ENCODE data around the gene THSD7A.

The THSD7A gene

DNA sequence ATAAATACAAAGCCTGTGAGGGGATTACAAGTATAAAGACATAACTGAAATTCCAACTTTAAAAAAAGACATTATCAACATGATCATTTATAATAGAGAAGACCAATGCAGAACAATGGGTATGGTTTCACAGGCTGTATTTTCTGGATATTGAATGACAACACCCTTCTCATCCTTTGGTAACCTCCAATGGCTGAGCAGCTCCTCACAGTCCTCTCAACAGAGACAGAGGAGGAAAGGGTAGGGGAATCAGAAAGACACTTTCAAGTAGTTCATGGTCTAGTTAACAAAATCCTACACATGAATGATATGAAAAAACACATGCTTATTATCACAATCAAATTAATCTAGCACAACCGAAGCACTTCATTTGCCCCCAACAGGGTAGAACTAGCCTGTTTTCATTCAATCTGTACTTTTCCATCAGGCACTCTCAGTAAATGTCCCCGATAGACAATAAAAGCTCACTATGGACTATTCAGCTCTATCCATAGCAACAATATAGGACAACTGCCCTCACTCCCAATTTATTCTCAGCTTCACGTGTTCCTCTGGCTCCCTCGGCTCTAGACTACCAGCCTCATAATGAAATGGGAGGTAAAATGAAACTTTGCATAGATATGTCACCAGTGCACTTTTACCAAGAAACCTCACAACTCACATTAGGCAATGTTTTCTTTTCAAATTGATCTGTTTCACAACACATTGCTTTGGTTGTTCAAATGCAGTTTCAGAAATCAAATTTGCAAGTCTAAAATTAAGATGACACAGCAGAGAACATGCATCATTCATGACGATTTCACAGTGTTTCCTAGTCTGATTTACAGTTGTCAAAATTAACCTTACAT, 211.4 kb downstream of the THSD7A start:
- no peak for DNase-seq

- no peak for DNase-seq
These were observed 215.5 kb downstream of the THSD7A start for GRCh38 chr7:11616466-11616865.

- no peak for DNase-seq
These were observed 216.8 kb downstream of the THSD7A start for GRCh38 chr7:11615174-11615573.

DNA sequence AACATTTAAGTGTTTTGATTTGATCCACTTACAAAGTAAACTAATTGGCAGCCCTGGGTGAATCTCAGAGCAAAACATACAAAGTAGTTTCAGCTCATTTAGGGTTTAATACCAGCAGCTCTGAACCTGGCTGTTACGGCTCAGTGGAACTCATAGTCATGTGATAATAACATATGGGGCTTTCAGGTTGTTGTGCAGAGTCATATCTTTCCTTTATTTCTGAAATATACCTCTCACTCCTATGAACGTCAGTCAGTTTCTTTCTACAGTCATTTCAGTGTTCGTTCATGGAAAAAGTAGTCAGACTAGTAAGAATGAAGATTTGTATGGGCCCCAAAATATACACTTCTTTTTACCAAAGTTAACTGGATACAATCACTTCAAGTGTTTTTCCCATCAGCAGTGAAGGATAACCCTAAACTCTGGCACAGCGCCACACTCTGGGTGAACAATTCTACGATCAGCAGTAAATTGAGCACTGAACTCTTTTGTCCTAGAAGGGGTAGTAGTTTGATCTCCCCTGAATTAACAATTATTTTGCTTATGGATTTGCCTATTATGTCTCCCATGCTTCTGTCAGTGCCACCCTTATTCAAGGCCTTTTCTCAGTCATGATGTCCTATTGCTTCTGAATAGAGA, 218.6 kb downstream of the THSD7A start:
- no peak for DNase-seq

DNA sequence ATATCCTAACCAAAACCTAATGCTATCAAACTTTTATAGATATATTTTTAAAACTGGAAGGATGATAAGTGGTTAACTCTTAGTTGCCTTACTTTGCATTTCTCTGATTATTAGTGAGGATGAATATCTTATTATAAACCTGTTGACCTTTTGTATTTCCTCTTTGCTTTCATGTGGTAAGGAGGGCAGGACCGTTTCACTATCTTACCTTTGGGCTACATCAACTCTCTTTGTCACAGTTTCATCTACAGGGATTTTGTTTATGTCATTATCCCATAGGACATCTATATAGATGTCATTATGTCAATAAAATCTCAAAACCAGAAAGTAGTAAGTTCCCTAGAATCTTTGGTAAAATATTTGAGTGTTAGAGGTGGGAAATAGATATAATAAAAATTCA, 219.3 kb downstream of the THSD7A start:
- no peak for DNase-seq

DNA sequence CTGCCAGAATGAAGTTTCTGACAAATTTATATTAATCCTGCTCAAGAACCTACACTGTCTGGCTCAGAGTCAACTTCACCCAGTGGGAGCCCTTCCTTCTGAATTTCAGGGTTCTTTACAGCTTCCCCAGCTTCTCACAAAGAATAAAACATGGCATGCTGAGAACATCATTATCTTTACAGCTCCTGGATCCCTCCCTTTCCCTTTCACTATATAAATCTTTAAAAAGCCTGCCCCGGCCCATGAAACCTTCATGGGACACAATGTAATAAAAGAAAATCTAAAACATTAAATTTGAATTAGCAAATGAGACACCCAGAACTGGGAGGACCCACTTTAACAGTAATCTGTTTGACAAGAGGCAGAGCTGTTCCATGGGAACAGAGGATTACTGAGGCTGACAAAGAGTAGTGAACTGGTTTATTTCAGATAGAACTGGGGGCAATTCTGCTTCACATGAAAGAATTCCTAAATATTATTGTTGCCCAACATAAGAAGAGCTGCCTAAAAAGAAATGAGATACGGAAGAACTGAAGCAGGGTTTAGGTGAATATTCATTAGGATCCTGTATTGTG, 222.8 kb downstream of the THSD7A start:
- no peak for DNase-seq

DNA sequence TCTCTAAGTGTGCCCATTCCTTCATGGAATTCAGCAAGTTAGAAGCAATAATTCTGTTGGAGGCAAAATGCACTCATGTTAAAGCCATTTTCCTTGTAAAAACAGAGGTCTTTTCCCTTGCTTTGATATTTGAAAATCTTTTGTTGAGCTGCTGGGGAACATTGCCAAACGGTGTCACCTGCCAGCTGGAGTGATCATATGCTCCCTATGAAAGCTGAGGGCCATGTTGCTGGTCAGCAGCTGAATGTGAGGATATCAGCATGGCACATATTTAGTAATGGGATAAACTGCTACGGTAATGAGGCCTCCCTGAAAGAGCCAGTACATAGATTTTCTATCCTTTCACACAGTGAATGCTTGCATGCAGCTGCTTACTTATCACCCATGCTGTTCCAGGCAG, 224.3 kb downstream of the THSD7A start:
- DNase-seq = no peak

DNA sequence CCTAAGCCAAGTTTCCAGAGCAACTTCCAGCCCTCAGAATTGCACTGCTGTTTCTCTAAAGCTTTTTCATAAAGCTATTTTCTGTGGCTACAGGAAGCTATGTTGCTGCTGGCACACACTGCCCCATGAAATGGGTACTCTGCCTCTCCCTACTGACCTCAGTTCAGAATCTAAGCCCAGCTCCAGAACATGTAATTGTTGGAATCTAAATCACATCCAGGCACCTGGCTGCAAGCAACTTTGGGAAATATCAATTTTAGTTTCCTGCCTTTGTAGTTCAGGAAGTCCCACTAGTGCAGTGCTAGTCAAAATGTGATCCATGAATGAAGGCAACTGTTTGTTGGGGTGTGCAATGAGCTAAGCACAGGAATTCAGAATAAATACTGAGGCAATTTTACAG, 226.2 kb downstream of the THSD7A start:
- no peak for DNase-seq

DNA sequence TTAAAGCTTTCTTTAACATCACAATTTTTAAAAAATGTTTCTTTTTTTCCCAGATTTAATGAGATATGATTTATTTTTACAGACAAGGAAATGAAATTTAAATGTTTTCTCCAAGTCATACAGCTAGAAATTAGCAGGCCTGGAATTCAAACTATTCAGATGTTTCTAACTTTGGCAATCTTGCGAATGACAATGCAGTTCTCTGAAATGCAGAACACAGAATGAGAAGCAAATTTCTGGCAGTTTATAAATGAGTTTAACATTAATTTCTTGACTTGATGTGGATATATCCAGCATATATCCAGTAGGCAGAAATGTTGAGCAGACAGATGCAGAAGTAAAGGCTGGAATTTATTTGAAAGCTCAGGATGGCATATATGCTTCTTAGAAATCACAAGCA, 227.5 kb downstream of the THSD7A start:
- no peak for DNase-seq

GRCh38 chr7:11601761-11602160, 230.2 kb downstream of the THSD7A start:
- no peak for DNase-seq

GRCh38 chr7:11593322-11593721, 238.7 kb downstream of the THSD7A start:
- DNase-seq = no peak

DNA sequence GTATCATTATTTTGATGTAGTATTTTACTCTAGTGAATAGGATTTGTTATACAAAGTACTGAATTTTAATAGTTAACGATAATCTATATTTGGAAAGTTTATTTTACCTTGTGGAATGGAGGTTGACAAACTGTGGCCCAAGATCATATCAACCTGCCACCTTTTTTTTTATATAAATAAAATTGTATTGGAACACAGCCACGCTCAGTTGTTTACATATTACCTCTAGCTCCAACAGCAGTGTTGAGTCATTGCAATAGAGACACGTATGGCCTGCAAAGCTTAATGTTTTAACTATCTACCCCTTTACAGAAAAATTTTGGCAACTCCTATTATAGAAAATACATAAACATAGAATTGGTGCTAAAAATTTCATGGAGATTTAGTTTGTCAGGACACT, 239.3 kb downstream of the THSD7A start:
- no peak for DNase-seq

DNA sequence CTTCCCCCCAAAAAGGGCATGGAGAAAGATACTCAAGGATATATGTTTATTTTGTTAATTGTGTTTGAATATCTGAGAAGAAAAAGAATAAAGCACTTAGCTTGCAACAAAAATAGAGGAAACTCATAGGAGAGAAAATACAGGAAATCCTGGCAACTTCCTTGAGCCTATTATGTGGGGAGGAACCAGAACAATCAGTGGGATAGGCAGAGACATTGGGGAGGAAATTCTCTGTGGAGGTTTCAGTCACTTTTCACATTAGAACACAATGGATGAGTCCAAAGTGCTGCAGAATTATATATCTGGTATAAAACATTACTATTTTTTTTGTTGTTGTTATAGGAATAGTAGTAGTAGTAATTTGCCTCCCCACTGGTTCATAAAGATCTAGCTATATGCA, 240.1 kb downstream of the THSD7A start:
- no peak for DNase-seq

DNA sequence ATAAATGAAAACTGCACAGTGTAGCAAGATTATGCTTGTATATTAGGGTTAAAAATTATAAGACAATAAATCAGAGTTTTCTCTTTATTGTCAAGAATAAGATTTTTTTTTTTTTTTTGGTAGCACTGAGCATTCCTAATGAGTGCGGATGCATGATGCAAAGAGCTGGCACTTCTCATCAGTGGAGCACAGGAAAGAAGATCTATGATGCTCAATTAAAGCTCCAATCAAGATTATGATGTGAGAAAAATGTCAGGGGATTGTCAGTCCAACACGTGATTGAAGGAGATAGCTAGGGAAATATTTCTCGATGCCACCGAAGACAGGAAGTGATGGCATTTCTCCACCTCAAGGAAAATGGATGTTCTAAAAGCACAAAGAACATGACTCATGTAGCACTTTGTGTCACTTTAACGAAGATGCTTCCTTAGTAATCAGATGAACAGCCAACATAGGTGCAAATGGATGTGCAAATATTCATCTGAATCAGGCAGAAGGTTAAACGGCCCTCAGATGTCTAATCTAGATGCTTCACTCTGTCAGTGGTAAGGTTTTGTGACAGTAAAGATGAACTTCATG, 240.9 kb downstream of the THSD7A start:
- DNase-seq = no peak

GRCh38 chr7:11589251-11589650, 242.7 kb downstream of the THSD7A start:
- no peak for DNase-seq

GRCh38 chr7:11587814-11588213, 244.2 kb downstream of the THSD7A start:
- no peak for DNase-seq

DNA sequence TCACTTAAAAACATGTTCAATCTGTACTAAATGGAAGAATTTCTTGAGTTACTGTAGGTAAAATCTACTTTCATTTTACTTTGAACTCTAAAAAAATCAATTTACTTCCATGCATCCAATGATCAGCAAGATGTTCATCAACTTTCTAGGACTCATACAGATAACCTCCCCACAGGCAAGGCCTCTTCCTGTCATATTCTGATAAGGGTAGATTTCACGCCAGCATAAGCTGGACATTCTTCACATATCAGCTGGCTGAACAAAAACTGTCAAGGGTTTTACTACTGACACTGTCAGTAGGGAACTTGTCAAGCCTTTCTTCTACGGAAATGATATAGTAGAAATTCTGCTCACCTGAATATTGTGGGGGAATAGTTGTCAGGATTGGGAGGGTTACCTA, 244.9 kb downstream of the THSD7A start:
- no peak for DNase-seq

GRCh38 chr7:11584406-11585031, 247.5 kb downstream of the THSD7A start:
- no peak for DNase-seq

- no peak for DNase-seq
These were observed 252.9 kb downstream of the THSD7A start for GRCh38 chr7:11579141-11579540.

- no peak for DNase-seq
These were observed 255.7 kb downstream of the THSD7A start for GRCh38 chr7:11576310-11576709.

DNA sequence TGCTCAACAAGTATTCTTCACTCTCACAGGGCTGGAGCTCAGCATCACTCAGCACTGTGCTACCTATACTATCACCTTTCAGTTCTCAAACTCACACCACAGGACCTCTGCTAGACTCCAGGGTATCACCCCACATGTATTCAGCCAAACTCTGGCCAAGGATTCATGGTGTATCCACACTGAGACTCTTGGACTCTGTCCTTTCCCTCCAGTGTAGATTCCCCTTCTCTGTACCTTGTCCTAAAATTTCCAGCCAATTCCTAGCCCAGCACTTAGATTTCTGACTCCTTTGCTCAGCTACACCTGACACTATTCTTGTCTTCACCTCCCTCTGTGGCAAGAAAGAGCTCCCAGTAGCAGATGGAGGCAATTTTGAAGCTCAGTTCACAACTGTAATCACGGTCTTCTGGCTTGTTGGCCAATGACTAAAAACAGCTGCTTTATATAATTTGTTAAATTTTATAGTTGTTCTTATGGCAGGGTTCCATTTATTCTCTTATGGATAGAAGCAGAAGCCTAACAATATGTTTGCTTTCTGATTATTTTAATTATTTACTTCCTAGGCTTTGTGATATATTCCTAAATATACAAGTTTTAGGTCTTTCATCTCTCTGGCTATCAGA, 258.8 kb downstream of the THSD7A start:
- DNase-seq = no peak

DNA sequence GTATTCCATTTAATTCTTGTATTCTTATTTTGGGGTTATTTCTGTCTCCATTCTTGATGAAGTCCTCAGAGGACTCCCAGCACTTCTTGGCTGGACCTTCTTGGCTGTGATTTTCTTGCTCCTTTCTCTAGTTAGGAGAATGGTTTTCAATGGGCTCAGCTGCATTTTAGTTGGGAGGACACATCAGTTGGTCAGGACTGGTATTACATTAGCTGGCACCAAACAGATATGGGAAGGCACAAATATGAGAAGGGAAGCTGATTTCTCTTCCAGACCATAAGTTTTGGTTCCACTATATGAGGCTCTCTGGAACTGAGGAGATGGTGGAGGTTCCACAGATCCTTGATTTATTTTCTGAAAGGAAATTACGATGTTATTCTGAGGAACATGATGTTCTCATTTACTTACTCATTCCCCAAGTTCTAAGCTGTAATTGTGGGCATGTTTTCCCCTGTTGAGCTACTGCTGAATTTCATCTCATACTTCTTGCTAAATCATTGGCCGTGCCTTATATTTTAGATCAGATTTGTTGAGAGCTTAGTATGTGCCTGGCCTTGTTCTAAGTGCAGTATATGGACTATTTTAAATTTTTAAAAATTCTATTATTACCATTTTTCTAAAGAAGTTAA, 261.0 kb downstream of the THSD7A start:
- no peak for DNase-seq

DNA sequence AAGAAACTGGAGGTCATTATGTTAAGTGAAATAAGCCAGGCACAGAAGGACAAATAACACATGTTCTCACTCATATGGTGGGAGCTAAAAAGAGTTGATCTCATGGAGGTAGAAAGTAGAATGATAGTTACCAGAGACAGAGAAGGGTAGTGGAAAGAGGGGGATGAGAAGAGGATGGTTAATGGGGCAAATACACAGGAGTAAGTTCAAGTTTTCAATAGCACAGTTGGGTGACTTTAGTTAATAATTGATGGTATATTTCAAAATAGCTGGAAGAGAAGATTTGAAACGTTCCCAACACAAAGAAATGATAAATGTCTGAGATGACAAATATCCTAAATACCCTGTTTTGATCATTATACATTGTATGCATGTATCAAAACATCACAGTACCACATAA, 261.8 kb downstream of the THSD7A start:
- DNase-seq = no peak

Measured in NCI-H2171 (cell line).